Skeletal muscle tissue (tissue), 4 donors: ENCODE data around the gene TMEM259. TPM values are rescaled to one million over a fixed set of nuclear protein-coding genes. Genes with fewer than 3 reads are reported as not detected.

ENCODE experiments used
- H3K27ac ChIP-seq: one replicate; pipeline ENCODE4 v1.7.0; 2013; ENCODE audit warnings: mild to moderate bottlenecking, low read depth, low read length, inconsistent platforms
- H3K27me3 ChIP-seq, 3 donors: one replicate each; pipeline ENCODE4 v1.7.0; 2013; ENCODE audit warnings: low read length in 3 of 3; ENCODE audit not compliant: control insufficient read depth in 3 of 3, insufficient read depth in 3 of 3
- H3K36me3 ChIP-seq, 3 donors: one replicate each; pipeline ENCODE4 v1.7.0; 2013; ENCODE audit warnings: low read length in 3 of 3; ENCODE audit not compliant: control insufficient read depth in 3 of 3, insufficient read depth in 3 of 3
- H3K4me1 ChIP-seq, 3 donors: one replicate each; pipeline ENCODE4 v1.7.0; 2013; ENCODE audit warnings: low read length in 3 of 3, mild to moderate bottlenecking in 3 of 3; ENCODE audit not compliant: control insufficient read depth in 3 of 3, insufficient read depth in 3 of 3
- H3K4me3 ChIP-seq, 3 donors: one replicate each; pipeline ENCODE4 v1.7.0; 2013; ENCODE audit warnings: low read length in 3 of 3
- H3K9ac ChIP-seq, 3 donors: one replicate each; pipeline ENCODE4 v1.7.0; 2013; ENCODE audit warnings: low read length in 3 of 3, mild to moderate bottlenecking in 3 of 3, moderate library complexity in 2 of 3, low read depth in 1 of 3
- H3K9me3 ChIP-seq, 3 donors: one replicate each; pipeline ENCODE4 v1.7.0; 2013; ENCODE audit warnings: low read length in 3 of 3; ENCODE audit not compliant: control insufficient read depth in 3 of 3
- total RNA-seq: library from RNA; depleted of rRNA; stranded (reverse); fragments of >200 nt; gene quantifications from one replicate; pipeline ENCODE4 v1.2.3, GENCODE V29; 2014
- donor health status: Osteomylitis.

Gene TMEM259
- total RNA-seq, 1 donor from 2014 or later, result 25.6 TPM

DNA sequence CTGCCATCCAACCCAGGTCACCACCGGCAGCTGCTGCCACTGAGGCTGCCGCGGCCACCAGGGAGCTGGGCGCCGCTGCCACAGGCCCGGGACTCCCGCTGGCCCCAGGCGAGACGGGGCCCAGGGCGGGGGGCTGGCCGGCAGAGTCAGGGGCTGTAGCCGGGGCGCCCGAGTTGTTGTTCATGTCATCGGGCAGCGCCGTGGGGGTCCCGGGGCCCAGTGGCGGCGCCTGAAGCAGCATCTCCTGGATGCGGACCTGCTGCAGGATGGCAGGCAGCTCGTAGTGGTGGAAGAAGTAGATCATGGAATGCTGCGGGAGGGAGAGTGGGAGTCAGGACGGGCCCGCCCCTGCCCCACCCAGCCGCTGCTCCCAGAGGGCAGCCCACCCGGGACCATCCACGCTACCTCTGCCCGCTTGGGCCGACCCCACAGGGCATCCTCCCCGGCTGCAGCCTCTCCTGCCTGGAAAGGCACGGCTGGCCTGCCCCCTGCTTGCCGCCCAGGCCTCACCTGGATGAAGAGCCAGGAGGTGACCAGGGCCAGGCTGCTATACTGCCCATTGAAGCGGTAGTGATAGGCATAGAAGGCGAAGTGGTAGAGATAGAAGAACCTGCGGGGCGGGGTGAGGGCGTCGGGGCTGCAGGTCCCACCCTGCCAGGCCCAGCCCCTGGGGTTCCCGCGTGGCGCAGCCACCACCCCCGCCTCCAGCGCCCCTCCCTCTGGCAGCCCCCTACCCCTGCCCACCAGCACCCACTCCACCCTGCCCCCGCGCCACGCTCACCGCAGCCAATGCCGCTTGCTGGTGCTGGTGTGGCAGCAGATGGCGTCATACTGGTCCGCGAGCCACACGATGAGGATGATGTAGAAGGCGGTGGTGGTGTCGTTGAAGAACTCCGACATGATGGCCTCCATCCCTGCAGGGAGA is 10.1 kb downstream of the TMEM259 start:
- Histone ChIP-seq H3K9me3 (no peaks in the 10 kb centered on the region), H3K27me3 (no peaks in the 10 kb centered on the region), H3K36me3 (peaks cover 15 to 36% (median 15%) of the 10 kb centered on the region in 3 donors), H3K4me1 (peaks cover 10 to 15% (median 13%) of the 10 kb centered on the region in 3 donors), H3K9ac (no peak overlapping the region), H3K4me3 (no peak overlapping the region), H3K27ac (no peak overlapping the region)

- Histone ChIP-seq H3K36me3 (peaks cover 15 to 36% (median 15%) of the 10 kb centered on the region in 3 donors), H3K9ac (no peak overlapping the region), H3K27me3 (no peaks in the 10 kb centered on the region), H3K27ac (no peak overlapping the region), H3K4me1 (peaks cover 2 to 7% (median 5%) of the 10 kb centered on the region in 3 donors), H3K4me3 (no peak overlapping the region), H3K9me3 (no peaks in the 10 kb centered on the region)
These were observed 10.9 kb downstream of the TMEM259 start for GRCh38 chr19:1009981-1010538.

GRCh38 chr19:1009041-1009980 is 11.6 kb downstream of the TMEM259 start:
- Histone ChIP-seq H3K27me3 (peaks cover 0 to 3% (median 0%) of the 10 kb centered on the region in 3 donors), H3K36me3 (peaks cover 15 to 36% (median 15%) of the 10 kb centered on the region in 3 donors), H3K27ac (no peak overlapping the region), H3K4me1 (no peaks in the 10 kb centered on the region), H3K9ac (no peak overlapping the region), H3K9me3 (no peaks in the 10 kb centered on the region), H3K4me3 (no peak overlapping the region)

- Histone ChIP-seq H3K4me3 (no peak overlapping the region), H3K27me3 (peaks cover 6 to 11% (median 8%) of the 10 kb centered on the region in 3 donors), H3K36me3 (peaks cover 10 to 28% (median 15%) of the 10 kb centered on the region in 3 donors), H3K4me1 (no peaks in the 10 kb centered on the region), H3K9me3 (no peaks in the 10 kb centered on the region), H3K27ac (no peak overlapping the region), H3K9ac (no peak overlapping the region)
These were observed 12.5 kb downstream of the TMEM259 start for GRCh38 chr19:1008268-1009040.

DNA sequence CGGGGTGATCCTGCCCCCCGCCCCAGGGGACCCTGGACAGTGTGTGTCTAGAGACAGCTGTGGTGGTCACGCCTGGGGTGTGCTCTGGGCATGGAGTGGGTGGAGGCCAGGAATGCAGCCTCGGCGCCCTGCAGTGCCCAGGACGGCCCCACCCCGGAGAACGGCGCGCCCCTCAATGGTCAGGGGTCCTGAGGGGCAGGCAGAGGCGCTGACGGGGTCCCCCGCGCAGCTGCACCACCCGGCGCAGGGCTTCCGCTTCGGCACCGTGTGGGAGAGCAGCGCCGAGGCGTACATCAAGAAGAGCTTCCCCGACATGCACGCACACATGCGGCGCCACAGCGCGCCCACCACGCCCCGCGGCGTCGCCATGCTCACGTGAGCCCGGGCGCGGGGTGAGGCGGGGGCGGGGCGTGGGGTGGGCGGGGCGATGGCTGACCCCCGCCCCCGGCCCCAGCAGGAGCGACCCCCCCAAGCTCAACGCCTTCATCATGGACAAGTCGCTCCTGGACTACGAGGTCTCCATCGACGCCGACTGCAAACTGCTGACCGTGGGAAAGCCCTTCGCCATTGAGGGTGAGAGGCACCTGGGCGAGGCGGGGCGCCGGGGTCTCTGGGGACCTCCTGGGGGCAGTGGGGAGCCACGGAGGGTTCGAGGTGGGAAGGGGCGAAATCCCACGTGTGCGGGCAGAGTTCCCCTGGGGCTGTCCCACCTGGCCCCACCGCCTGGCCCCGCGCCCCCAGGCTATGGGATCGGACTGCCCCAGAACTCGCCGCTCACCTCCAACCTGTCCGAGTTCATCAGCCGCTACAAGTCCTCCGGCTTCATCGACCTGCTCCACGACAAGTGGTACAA is 13.3 kb downstream of the TMEM259 start:
- Histone ChIP-seq H3K27ac (no peak overlapping the region), H3K9me3 (no peaks in the 10 kb centered on the region), H3K4me3 (no peak overlapping the region), H3K36me3 (peaks cover 3 to 22% (median 9%) of the 10 kb centered on the region in 3 donors), H3K27me3 (peaks cover 10 to 19% (median 14%) of the 10 kb centered on the region in 3 donors), H3K4me1 (no peaks in the 10 kb centered on the region), H3K9ac (no peak overlapping the region)

- peaks cover 14 to 23% (median 18%) of the 10 kb centered on the region in 3 donors for H3K27me3 ChIP-seq
- H3K9me3 ChIP-seq, result no peaks in the 10 kb centered on the region
- no peak overlapping the region for H3K9ac ChIP-seq
These were observed 14.1 kb downstream of the TMEM259 start for GRCh38 chr19:1006711-1007398.

GRCh38 chr19:1004803-1005664 is 15.9 kb downstream of the TMEM259 start:
- Histone ChIP-seq H3K27me3 (peaks cover 20 to 36% (median 35%) of the 10 kb centered on the region in 3 donors), H3K36me3 (peaks cover 0 to 7% (median 3%) of the 10 kb centered on the region in 3 donors), H3K27ac (no peak overlapping the region), H3K9me3 (no peaks in the 10 kb centered on the region), H3K4me1 (peaks cover 0 to 6% (median 0%) of the 10 kb centered on the region in 3 donors), H3K9ac (no peak overlapping the region), H3K4me3 (no peak overlapping the region)

More at GRCh38 chr19:1006711-1007398, 14.1 kb downstream of the TMEM259 start:
- no peaks in the 10 kb centered on the region for H3K4me1 ChIP-seq
- no peak overlapping the region for H3K4me3 ChIP-seq
- H3K36me3 ChIP-seq, result peaks cover 3 to 19% (median 9%) of the 10 kb centered on the region in 3 donors
- H3K27ac ChIP-seq, result no peak overlapping the region
